ENCODE measurements around the gene DAGLB.

DAGLB gene

DNA sequence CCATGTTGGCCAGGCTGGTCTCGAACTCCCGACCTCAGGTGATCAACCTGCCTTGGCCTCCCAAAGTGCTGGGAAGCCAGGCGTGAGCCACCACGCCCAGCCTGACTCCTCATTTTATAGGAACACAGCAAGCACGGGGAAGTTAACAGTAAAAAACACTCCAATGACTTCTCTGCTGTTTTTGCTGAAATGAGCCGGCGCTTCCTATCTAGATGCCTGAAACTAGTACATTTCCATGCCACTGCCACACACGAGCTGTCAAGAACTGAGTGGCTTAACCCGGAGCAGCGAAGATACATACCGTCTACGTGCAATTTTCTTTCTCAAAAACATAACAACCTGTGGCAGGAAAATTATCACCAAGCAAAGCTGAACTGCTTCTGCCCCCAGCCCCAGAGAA lies 16.8 kb downstream of the DAGLB start:
- peaks cover 44% of the 10 kb centered on the region for H3K36me3 ChIP-seq (ENCODE audit: control insufficient read depth, low read length)

DNA sequence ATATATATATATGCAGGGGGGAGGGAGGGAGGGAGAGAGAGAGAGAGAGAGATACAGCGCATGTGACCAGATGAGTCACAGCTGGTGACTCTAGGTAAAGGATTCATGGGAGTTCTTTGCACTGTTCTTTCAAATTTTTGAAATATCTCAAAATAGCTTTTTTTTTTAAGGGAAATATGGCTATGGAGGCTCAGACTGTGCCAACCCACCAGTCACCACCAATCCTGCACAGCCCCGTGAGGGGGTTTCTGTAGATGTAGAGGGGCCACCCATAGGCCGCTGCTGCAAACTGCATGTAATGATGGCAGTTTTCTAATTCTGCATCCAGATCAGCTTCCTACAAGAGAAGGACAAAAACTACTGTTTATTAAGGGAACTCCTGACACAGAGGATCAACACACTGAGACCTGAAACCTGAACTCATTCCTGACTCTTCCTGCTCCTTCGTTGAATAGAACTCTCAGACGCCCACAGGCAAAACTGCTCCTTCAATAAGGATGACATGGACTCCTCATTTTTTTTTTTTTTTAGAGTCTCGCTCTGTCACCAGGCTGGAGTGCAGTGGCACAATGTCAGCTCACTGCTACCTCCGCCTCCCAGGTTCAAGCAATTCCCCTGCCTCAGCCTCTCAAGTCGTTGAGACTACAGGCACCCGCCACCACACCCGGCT lies 17.3 kb downstream of the DAGLB start:
- H3K27ac ChIP-seq (ENCODE audit: low read depth, low read length): no peak overlapping the region
- H3K4me3 ChIP-seq (ENCODE audit: low read length): no peak overlapping the region
- H4K20me1 ChIP-seq (ENCODE audit: control insufficient read depth, insufficient read depth, low read depth, low read length): peaks cover 12% of the 10 kb centered on the region
- H3K79me2 ChIP-seq (ENCODE audit: control insufficient read depth, low read length): peaks cover 17% of the 10 kb centered on the region
- no peak for TF ChIP-seq EZH2phosphoT487 (IDR thresholded peaks at IDR 0.05; ENCODE audit: borderline replicate concordance, low read length)
- TF ChIP-seq, protein P1, sequence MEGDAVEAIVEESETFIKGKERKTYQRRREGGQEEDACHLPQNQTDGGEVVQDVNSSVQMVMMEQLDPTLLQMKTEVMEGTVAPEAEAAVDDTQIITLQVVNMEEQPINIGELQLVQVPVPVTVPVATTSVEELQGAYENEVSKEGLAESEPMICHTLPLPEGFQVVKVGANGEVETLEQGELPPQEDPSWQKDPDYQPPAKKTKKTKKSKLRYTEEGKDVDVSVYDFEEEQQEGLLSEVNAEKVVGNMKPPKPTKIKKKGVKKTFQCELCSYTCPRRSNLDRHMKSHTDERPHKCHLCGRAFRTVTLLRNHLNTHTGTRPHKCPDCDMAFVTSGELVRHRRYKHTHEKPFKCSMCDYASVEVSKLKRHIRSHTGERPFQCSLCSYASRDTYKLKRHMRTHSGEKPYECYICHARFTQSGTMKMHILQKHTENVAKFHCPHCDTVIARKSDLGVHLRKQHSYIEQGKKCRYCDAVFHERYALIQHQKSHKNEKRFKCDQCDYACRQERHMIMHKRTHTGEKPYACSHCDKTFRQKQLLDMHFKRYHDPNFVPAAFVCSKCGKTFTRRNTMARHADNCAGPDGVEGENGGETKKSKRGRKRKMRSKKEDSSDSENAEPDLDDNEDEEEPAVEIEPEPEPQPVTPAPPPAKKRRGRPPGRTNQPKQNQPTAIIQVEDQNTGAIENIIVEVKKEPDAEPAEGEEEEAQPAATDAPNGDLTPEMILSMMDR (IDR thresholded peaks at IDR 0.05; ENCODE audit: low read depth, low read length, poor library complexity, severe bottlenecking): peak; percentile 63
- H3K9me3 ChIP-seq (ENCODE audit: control insufficient read depth, insufficient read depth, low read length): no peaks in the 10 kb centered on the region
- no peaks in the 10 kb centered on the region for H3K9me2 ChIP-seq (replicated peaks; ENCODE audit: control insufficient read depth, low read length)
- no peak overlapping the region for H3K4me2 ChIP-seq (ENCODE audit: low read length)
- no peaks in the 10 kb centered on the region for H3K27me3 ChIP-seq (ENCODE audit: control insufficient read depth, low read length)
- peaks cover 49% of the 10 kb centered on the region for H3K36me3 ChIP-seq (ENCODE audit: control insufficient read depth, low read length)
- H3F3A ChIP-seq (ENCODE audit: control insufficient read depth, insufficient read depth): no peaks in the 10 kb centered on the region
- peaks cover 2% of the 10 kb centered on the region for H3K4me1 ChIP-seq (ENCODE audit: control insufficient read depth, low read length)

More for the DNA sequence above, 16.8 kb downstream of the DAGLB start:
- H3K27ac ChIP-seq (ENCODE audit: low read depth, low read length): no peak overlapping the region
- H3K9me2 ChIP-seq (replicated peaks; ENCODE audit: control insufficient read depth, low read length): no peaks in the 10 kb centered on the region
- H3K79me2 ChIP-seq (ENCODE audit: control insufficient read depth, low read length): peaks cover 19% of the 10 kb centered on the region
- peaks cover 8% of the 10 kb centered on the region for H3K4me1 ChIP-seq (ENCODE audit: control insufficient read depth, low read length)
- H4K20me1 ChIP-seq (ENCODE audit: control insufficient read depth, insufficient read depth, low read depth, low read length): peaks cover 13% of the 10 kb centered on the region
- H3K27me3 ChIP-seq (ENCODE audit: control insufficient read depth, low read length): no peaks in the 10 kb centered on the region
- H3F3A ChIP-seq (ENCODE audit: control insufficient read depth, insufficient read depth): peaks cover 3% of the 10 kb centered on the region
- no peak overlapping the region for H3K4me3 ChIP-seq (ENCODE audit: low read length)
- no peaks in the 10 kb centered on the region for H3K9me3 ChIP-seq (ENCODE audit: control insufficient read depth, insufficient read depth, low read length)
- TF ChIP-seq, protein P1 (IDR thresholded peaks at IDR 0.05; ENCODE audit: low read depth, low read length, poor library complexity, severe bottlenecking): no peak
- no peak for TF ChIP-seq EZH2phosphoT487 (IDR thresholded peaks at IDR 0.05; ENCODE audit: borderline replicate concordance, low read length)
- no peak overlapping the region for H3K4me2 ChIP-seq (ENCODE audit: low read length)

- no peaks in the 10 kb centered on the region for H3K4me1 ChIP-seq (ENCODE audit: control insufficient read depth, low read length)
- no peaks in the 10 kb centered on the region for H3K27me3 ChIP-seq (ENCODE audit: control insufficient read depth, low read length)
- TF ChIP-seq, protein P1 (IDR thresholded peaks at IDR 0.05; ENCODE audit: low read depth, low read length, poor library complexity, severe bottlenecking): no peak
- TF ChIP-seq EZH2phosphoT487 (IDR thresholded peaks at IDR 0.05; ENCODE audit: borderline replicate concordance, low read length): no peak
- H3K27ac ChIP-seq (ENCODE audit: low read depth, low read length): no peak overlapping the region
- peaks cover 28% of the 10 kb centered on the region for H3K36me3 ChIP-seq (ENCODE audit: control insufficient read depth, low read length)
- no peaks in the 10 kb centered on the region for H3K79me2 ChIP-seq (ENCODE audit: control insufficient read depth, low read length)
- H4K20me1 ChIP-seq (ENCODE audit: control insufficient read depth, insufficient read depth, low read depth, low read length): no peaks in the 10 kb centered on the region
- H3F3A ChIP-seq (ENCODE audit: control insufficient read depth, insufficient read depth): no peaks in the 10 kb centered on the region
- H3K9me3 ChIP-seq (ENCODE audit: control insufficient read depth, insufficient read depth, low read length): no peaks in the 10 kb centered on the region
- H3K4me2 ChIP-seq (ENCODE audit: low read length): no peak overlapping the region
- H3K9me2 ChIP-seq (replicated peaks; ENCODE audit: control insufficient read depth, low read length): no peaks in the 10 kb centered on the region
- H3K4me3 ChIP-seq (ENCODE audit: low read length): no peak overlapping the region
These were observed 21.8 kb downstream of the DAGLB start for GRCh38 chr7:6425948-6426347.
